Spleen (tissue), 11 donors: ENCODE measurements around the gene ETHE1. TPM values are rescaled to one million over a fixed set of nuclear protein-coding genes. Genes with fewer than 3 reads are reported as not detected.

Experiments
- DNase-seq: peaks from one replicate; pipeline ENCODE4 v3.0.0-alpha.2; 2020
- H3K27ac ChIP-seq, 8 donors: fragments of 200-600 bp; sonication (generic) in 7 of 8; 1 replicate in 4 of 8; 2 replicates in 4 of 8; pipeline versions ENCODE4 v1.5.0 to v1.8.0; 2016 to 2021; ENCODE audit warnings: inconsistent platforms in 4 of 8, mild to moderate bottlenecking in 4 of 8, moderate library complexity in 1 of 8
- H3K27me3 ChIP-seq, 7 donors: fragments of 200-600 bp; sonication (generic) in 6 of 7; replicated peaks in 1 of 7; 1 replicate in 4 of 7; 2 replicates in 3 of 7; pipeline versions ENCODE4 v1.5.0 to v1.8.0; 2016 to 2021; ENCODE audit warnings: inconsistent platforms in 3 of 7, mild to moderate bottlenecking in 1 of 7
- H3K36me3 ChIP-seq, 6 donors: fragments of 200-600 bp; sonication (generic) in 5 of 6; 1 replicate in 4 of 6; 2 replicates in 2 of 6; pipeline versions ENCODE4 v1.5.0 to v1.8.0; 2016 to 2021; ENCODE audit warnings: inconsistent platforms in 2 of 6
- H3K4me1 ChIP-seq, 6 donors: fragments of 200-600 bp; sonication (generic) in 5 of 6; 1 replicate in 3 of 6; 2 replicates in 3 of 6; pipeline versions ENCODE4 v1.5.0 to v1.8.0; 2016 to 2021; ENCODE audit warnings: inconsistent platforms in 3 of 6
- H3K4me3 ChIP-seq, 8 donors: fragments of 200-600 bp; sonication (generic) in 7 of 8; 1 replicate in 4 of 8; 2 replicates in 4 of 8; pipeline versions ENCODE4 v1.5.0 to v1.8.0; 2016 to 2021; ENCODE audit warnings: inconsistent platforms in 4 of 8, mild to moderate bottlenecking in 4 of 8, moderate library complexity in 2 of 8
- H3K9me3 ChIP-seq, 8 donors: fragments of 200-600 bp; sonication (generic) in 7 of 8; 1 replicate in 4 of 8; 2 replicates in 4 of 8; pipeline versions ENCODE4 v1.5.0 to v1.8.0; 2016 to 2021; ENCODE audit warnings: inconsistent platforms in 4 of 8
- POLR2A ChIP-seq, 3 donors: fragments of 450-650 bp; IDR thresholded peaks; one replicate each; pipeline ENCODE4 v1.5.1; 2017; ENCODE audit warnings: antibody characterized with exemption in 3 of 3, mild to moderate bottlenecking in 1 of 3
- POLR2AphosphoS5 ChIP-seq, 3 donors: sonication (generic); formaldehyde crosslinking; IDR thresholded peaks; one replicate each; pipeline ENCODE4 v1.5.1; 2017; ENCODE audit warnings: antibody characterized with exemption in 3 of 3
- WGBS, 5 donors: extraction: QIAGEN DNeasy Blood & Tissue Kit in 3 of 5; methylation state at CpG; one replicate each; pipeline versions ENCODE4 v1.1.5 to v1.1.7; 2013 to 2018; 5-methylcytosine and 5-hydroxymethylcytosine counted together
- intact Hi-C: fragments of 100-400 bp; cut with DNase I; formaldehyde crosslinking; loops from one replicate; pipeline ENCODE4 v1.15.0; 2023; ENCODE audit warnings: low total_unique reads
- polyA plus RNA-seq, 3 donors: library from polyadenylated mRNA; stranded (reverse); fragments of 200-250 nt; gene quantifications; one replicate each; pipeline ENCODE4 v1.2.1, GENCODE V29; 2013
- total RNA-seq, 7 donors: library from RNA; depleted of rRNA in 3 of 7; stranded (reverse); fragments of >200 nt in 3 of 7; fragmentation: NEBNext Ultra II Directional in 4 of 7; extraction: Animal tissue kit (Norgen Biotek cat#: 25700) in 4 of 7; gene quantifications; one replicate each; pipeline versions ENCODE4 v1.1.0 to v1.2.1, GENCODE V29; 2016 to 2021
- TF ChIP-seq, protein P1 (sequence below), 11 experiments: fragments of 200-600 bp in 7 of 11; fragments of 450-650 bp in 4 of 11; sonication (generic) in 4 of 11; IDR thresholded peaks in 8 of 11; conservative IDR thresholded peaks in 3 of 11; 1 replicate in 7 of 11; 2 replicates in 4 of 11; pipeline versions ENCODE4 v1.4.0 to v1.8.0; 2016 to 2021; ENCODE audit warnings: antibody characterized with exemption in 11 of 11, inconsistent platforms in 4 of 11, mild to moderate bottlenecking in 1 of 11
- donor health status: healthy with polysubstance abuse.
- donor health status: DM: no; HTN: no; CAD: no; lungs with moderate emphysema.
- donor health status: DM: no; HTN: no; CAD: no.
- donor health status: Bipolar disorder and iron deficiency.
- donor health status: healthy.
- donor health status: DM: no; HTN: no; CAD: no.
- donor health status: DM: yes; HTN: yes; CAD: no.

Gene ETHE1
- total and polyA plus RNA-seq, 10 donors, result 20.2 to 53.4 (median 34.9) TPM

DNA sequence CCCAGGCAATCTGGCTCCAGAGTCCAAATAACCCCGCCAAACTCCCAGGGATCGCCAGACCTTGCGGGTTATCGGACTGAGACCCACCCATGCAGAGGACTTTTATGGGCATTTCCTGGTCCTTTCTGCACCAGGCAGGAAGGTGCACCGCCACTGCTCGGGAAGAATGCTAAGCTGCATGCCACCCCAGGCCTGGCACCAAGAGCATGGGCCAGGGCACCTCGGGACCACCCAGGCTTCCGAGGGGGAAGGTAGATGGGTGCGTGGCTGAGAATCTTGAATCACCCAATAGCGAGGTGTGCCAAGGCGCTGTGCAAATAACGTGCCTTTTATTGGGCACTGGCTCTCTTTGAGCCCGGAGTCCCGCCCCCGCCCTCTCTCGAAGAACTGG lies 5.6 kb upstream of the ETHE1 start:
- intact Hi-C loops, result loop anchor here (10.0 kb wide), 1 partner anchor 52 kb away; no protein-coding TSS in a partner anchor
- Histone ChIP-seq H3K9me3 (no peaks in the 10 kb centered on the region), H3K4me3 (peak overlapping the region; percentile 50 to 90 (median 73)), H3K27ac (peak overlapping the region; percentile 71 to 95 (median 87)), H3K4me1 (peaks cover 8 to 64% (median 39%) of the 10 kb centered on the region in 6 donors), H3K27me3 (no peaks in the 10 kb centered on the region), H3K36me3 (peaks cover 0 to 12% (median under 1%) of the 10 kb centered on the region in 6 donors)
- WGBS, 5 donors, result 1 to 3% (median 1%) methylated on average over 13 to 16 of the region's 16 CpGs
- TF ChIP-seq POLR2AphosphoS5 (IDR thresholded peaks at IDR 0.05), result no peak
- TF ChIP-seq, protein P1, sequence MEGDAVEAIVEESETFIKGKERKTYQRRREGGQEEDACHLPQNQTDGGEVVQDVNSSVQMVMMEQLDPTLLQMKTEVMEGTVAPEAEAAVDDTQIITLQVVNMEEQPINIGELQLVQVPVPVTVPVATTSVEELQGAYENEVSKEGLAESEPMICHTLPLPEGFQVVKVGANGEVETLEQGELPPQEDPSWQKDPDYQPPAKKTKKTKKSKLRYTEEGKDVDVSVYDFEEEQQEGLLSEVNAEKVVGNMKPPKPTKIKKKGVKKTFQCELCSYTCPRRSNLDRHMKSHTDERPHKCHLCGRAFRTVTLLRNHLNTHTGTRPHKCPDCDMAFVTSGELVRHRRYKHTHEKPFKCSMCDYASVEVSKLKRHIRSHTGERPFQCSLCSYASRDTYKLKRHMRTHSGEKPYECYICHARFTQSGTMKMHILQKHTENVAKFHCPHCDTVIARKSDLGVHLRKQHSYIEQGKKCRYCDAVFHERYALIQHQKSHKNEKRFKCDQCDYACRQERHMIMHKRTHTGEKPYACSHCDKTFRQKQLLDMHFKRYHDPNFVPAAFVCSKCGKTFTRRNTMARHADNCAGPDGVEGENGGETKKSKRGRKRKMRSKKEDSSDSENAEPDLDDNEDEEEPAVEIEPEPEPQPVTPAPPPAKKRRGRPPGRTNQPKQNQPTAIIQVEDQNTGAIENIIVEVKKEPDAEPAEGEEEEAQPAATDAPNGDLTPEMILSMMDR (IDR thresholded peaks at IDR 0.05 in 8 of 11, conservative IDR thresholded peaks at IDR 0.05 in 3 of 11), result no peak
- DNase-seq, result peak; percentile 87

DNA sequence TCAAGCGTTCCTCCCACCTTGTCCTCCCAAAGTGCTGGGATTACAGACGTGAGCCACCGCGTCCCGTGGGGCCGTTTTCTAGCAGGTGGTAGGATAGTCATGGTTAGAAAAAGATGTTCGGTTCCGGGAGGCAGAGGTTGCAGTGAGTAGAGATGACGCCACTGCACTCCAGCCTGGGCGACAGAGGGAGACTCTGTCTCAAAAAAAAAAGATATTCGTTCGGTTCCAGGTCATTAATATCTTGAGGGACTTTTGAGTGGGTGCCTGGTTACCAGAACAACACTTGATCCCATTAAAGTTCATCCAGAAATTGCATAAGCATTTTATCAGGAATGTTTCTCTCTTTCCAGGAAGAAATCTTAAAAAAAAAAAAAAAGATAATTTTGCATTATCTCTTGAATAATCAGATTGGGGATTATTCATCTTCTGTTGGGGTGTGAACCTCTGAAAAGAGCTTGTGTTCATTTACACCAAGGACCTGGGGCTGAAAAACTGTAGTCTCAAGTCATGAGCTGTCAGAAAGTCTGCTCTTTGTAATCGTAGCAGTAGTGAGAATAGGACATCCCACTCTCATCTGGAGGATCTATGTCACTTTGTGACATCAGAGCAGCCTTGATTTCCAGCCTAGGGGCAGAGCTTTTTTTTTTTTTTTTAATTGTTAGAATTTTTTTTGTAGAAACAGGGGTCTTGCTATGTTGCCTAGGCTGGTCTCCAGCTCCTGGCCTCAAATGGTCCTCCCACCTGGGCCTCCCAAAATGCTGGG lies 1.0 kb upstream of the ETHE1 start:
- Histone ChIP-seq H3K36me3 (peaks cover 0 to 6% (median 0%) of the 10 kb centered on the region in 6 donors), H3K27me3 (no peaks in the 10 kb centered on the region), H3K4me1 (peaks cover 28 to 82% (median 53%) of the 10 kb centered on the region in 6 donors), H3K27ac (peak overlapping the region in 7 of 8 donors; percentile 81 to 90 (median 86)), H3K4me3 (peak overlapping the region in 3 of 8 donors; percentile 81 to 90 (median 90)), H3K9me3 (no peaks in the 10 kb centered on the region)
- no peak for TF ChIP-seq POLR2AphosphoS5 (IDR thresholded peaks at IDR 0.05)
- TF ChIP-seq, protein P1 (IDR thresholded peaks at IDR 0.05 in 8 of 11, conservative IDR thresholded peaks at IDR 0.05 in 3 of 11), result no peak
- TF ChIP-seq POLR2A (IDR thresholded peaks at IDR 0.05), result no peak
- WGBS, 5 donors, result 60 to 72% (median 67%) methylated on average over 13 of the region's 13 CpGs
- DNase-seq, result no peak
- intact Hi-C loops, result no loop called here

DNA sequence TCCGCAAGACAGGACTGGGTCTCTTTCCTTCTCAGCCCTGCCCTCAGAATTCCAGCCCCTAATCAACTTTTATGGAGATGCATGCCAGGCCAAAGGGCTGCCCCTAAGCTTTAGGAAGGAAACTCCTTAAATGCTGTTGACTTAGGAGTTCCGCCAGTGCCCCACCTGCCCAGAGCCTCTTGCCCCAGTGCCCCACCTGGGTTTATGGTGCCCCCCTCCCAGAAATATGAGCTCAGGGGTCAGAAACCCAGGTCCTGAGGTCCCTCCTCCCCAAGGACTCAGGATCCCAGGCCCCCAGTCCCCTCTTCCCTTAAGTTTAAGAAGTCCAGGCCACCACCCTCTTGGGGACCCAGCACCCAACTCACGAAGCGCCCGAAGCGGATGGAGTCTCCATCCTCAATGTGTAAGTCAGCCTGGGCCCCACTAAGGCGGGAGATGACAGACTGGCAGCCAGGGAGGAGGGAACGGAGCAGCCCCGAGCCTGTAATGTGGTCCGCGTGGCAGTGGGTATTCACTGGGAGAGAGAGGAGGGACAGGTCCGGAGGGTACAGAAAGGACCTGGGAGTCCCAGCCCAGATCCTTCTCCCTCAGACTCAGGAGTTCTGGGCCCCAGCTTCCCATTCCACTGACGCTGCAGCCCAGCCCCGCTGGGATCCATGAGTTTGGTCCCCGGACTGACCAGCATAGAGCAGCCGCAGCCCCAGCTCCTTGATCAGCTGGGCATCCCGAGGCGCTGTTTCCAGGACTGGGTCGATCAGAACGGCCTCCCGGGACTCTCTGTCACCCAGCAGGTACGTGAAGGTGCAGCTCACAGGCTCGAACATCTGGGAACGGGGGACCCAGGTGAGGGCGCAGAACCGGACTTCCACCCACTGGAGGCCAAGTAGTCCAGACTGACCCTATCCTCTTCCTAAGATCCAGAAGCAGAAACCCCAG lies 897 bp downstream of the ETHE1 start:
- intact Hi-C loops, result no loop called here
- TF ChIP-seq, protein P1 (IDR thresholded peaks at IDR 0.05 in 8 of 11, conservative IDR thresholded peaks at IDR 0.05 in 3 of 11), result no peak
- TF ChIP-seq POLR2A (IDR thresholded peaks at IDR 0.05), result no peak
- peak overlapping the region; percentile 72 to 91 (median 84) for H3K4me3 ChIP-seq
- 1 to 4% (median 2%) methylated on average over 15 to 26 of the region's 26 CpGs for WGBS, 5 donors
- H3K27ac ChIP-seq, result peak overlapping the region; percentile 49 to 90 (median 85)
- H3K36me3 ChIP-seq, result peaks cover 0 to 18% (median 0%) of the 10 kb centered on the region in 6 donors
- no peaks in the 10 kb centered on the region for H3K27me3 ChIP-seq
- DNase-seq, result peak; percentile 80
- H3K4me1 ChIP-seq, result peaks cover 21 to 77% (median 40%) of the 10 kb centered on the region in 6 donors
- no peaks in the 10 kb centered on the region for H3K9me3 ChIP-seq
